Activated T-cell treated with anti-CD3 and anti-CD28 coated beads, Interleukin-2, amount 50 U/mL, for 72 hours (primary cell): ENCODE data around the gene CEP350. TPM values are rescaled to one million over a fixed set of nuclear protein-coding genes. Genes with fewer than 3 reads are reported as not detected.

Experiments
- ATAC-seq, 2 donors: fragments of 150-1000 bp; cut with Tn5 transposase; replicated peaks in 1 of 2; 2 replicates each; pipeline ENCODE4 v1.10.0; 2021; ENCODE audit warnings: moderate library complexity in 2 of 2, mild to moderate bottlenecking in 1 of 2
- DNase-seq, 2 donors: peaks; one replicate each; pipeline ENCODE4 v3.0.0; 2021 to 2022; ENCODE audit warnings: mixed read lengths in 1 of 2
- H3K27ac Mint-ChIP-seq: one replicate; pipeline ENCODE4 v1.8.0; 2022; ENCODE audit warnings: mild to moderate bottlenecking, moderate library complexity, mixed read lengths
- H3K27me3 Mint-ChIP-seq: one replicate; pipeline ENCODE4 v1.8.0; 2022; ENCODE audit warnings: low read depth, mixed read lengths
- H3K36me3 Mint-ChIP-seq, 2 donors: one replicate each; pipeline ENCODE4 v1.8.0; 2022; ENCODE audit warnings: mixed read lengths in 2 of 2, mild to moderate bottlenecking in 1 of 2; ENCODE audit not compliant: insufficient read depth in 2 of 2
- H3K4me1 Mint-ChIP-seq: one replicate; pipeline ENCODE4 v1.8.0; 2022; ENCODE audit warnings: low read depth, mixed read lengths
- H3K4me3 Mint-ChIP-seq, 2 donors: one replicate each; pipeline ENCODE4 v1.8.0; 2022; ENCODE audit warnings: mild to moderate bottlenecking in 2 of 2, mixed read lengths in 2 of 2, moderate library complexity in 2 of 2
- H3K9me3 Mint-ChIP-seq, 2 donors: one replicate each; pipeline ENCODE4 v1.8.0; 2022; ENCODE audit warnings: mixed read lengths in 2 of 2
- total RNA-seq, 2 donors: library from RNA; stranded (reverse); gene quantifications; one replicate each; pipeline ENCODE4 v1.2.3, GENCODE V29; 2022

CEP350 gene
- total RNA-seq, 2 donors from 2014 or later: 60.6 to 63.7 TPM

- no peak for ATAC-seq
- Mint-ChIP-seq H3K27me3 (no peaks in the 10 kb centered on the region), H3K27ac (no peak overlapping the region), H3K9me3 (no peaks in the 10 kb centered on the region), H3K4me1 (no peaks in the 10 kb centered on the region), H3K4me3 (no peak overlapping the region), H3K36me3 (peaks cover 2 to 25% of the 10 kb centered on the region in 2 donors)
- no peak for DNase-seq
Measured at GRCh38 chr1:180065408-180065807, 110.8 kb downstream of the CEP350 start.

GRCh38 chr1:180066150-180066549, 111.5 kb downstream of the CEP350 start:
- H3K4me3 Mint-ChIP-seq: no peak overlapping the region
- H3K36me3 Mint-ChIP-seq: peaks cover 2 to 30% of the 10 kb centered on the region in 2 donors
- no peak for DNase-seq
- H3K9me3 Mint-ChIP-seq: no peaks in the 10 kb centered on the region
- no peak overlapping the region for H3K27ac Mint-ChIP-seq
- no peaks in the 10 kb centered on the region for H3K4me1 Mint-ChIP-seq
- no peak for ATAC-seq
- no peaks in the 10 kb centered on the region for H3K27me3 Mint-ChIP-seq

GRCh38 chr1:180070286-180070685, 115.7 kb downstream of the CEP350 start:
- H3K27me3 Mint-ChIP-seq: no peaks in the 10 kb centered on the region
- no peaks in the 10 kb centered on the region for H3K9me3 Mint-ChIP-seq
- DNase-seq: no peak
- H3K4me3 Mint-ChIP-seq: no peak overlapping the region
- H3K27ac Mint-ChIP-seq: no peak overlapping the region
- ATAC-seq: no peak
- peaks cover 3 to 27% of the 10 kb centered on the region in 2 donors for H3K36me3 Mint-ChIP-seq
- no peaks in the 10 kb centered on the region for H3K4me1 Mint-ChIP-seq

GRCh38 chr1:180071759-180072158, 117.1 kb downstream of the CEP350 start:
- ATAC-seq (no peak), DNase-seq (no peak)
- H3K4me3 Mint-ChIP-seq: no peak overlapping the region
- H3K4me1 Mint-ChIP-seq: no peaks in the 10 kb centered on the region
- peaks cover 3 to 34% of the 10 kb centered on the region in 2 donors for H3K36me3 Mint-ChIP-seq
- H3K27me3 Mint-ChIP-seq: no peaks in the 10 kb centered on the region
- H3K9me3 Mint-ChIP-seq: no peaks in the 10 kb centered on the region
- no peak overlapping the region for H3K27ac Mint-ChIP-seq

- DNase-seq (no peak), ATAC-seq (peak; percentile 37 to 50)
- Mint-ChIP-seq H3K4me3 (no peak overlapping the region), H3K27me3 (no peaks in the 10 kb centered on the region), H3K4me1 (no peaks in the 10 kb centered on the region), H3K27ac (no peak overlapping the region), H3K36me3 (peaks cover 6 to 11% of the 10 kb centered on the region in 2 donors), H3K9me3 (no peaks in the 10 kb centered on the region)
Measured at GRCh38 chr1:180080439-180080838, 125.8 kb downstream of the CEP350 start.

GRCh38 chr1:180081474-180081873, 126.9 kb downstream of the CEP350 start:
- DNase-seq (no peak), ATAC-seq (no peak)
- H3K36me3 Mint-ChIP-seq: peaks cover 6 to 7% of the 10 kb centered on the region in 2 donors
- no peak overlapping the region for H3K27ac Mint-ChIP-seq
- H3K9me3 Mint-ChIP-seq: no peaks in the 10 kb centered on the region
- H3K4me1 Mint-ChIP-seq: no peaks in the 10 kb centered on the region
- no peak overlapping the region for H3K4me3 Mint-ChIP-seq
- H3K27me3 Mint-ChIP-seq: no peaks in the 10 kb centered on the region

GRCh38 chr1:180083164-180083563, 128.6 kb downstream of the CEP350 start:
- Mint-ChIP-seq H3K9me3 (no peaks in the 10 kb centered on the region), H3K27me3 (no peaks in the 10 kb centered on the region), H3K27ac (peak overlapping the region; percentile 87), H3K36me3 (peaks cover 4 to 6% of the 10 kb centered on the region in 2 donors), H3K4me1 (no peaks in the 10 kb centered on the region), H3K4me3 (no peak overlapping the region)
- ATAC-seq (no peak), DNase-seq (no peak)

GRCh38 chr1:180084867-180085266, 130.3 kb downstream of the CEP350 start:
- ATAC-seq: no peak
- no peaks in the 10 kb centered on the region for H3K27me3 Mint-ChIP-seq
- no peaks in the 10 kb centered on the region for H3K4me1 Mint-ChIP-seq
- no peaks in the 10 kb centered on the region for H3K9me3 Mint-ChIP-seq
- H3K36me3 Mint-ChIP-seq: peaks cover 7 to 9% of the 10 kb centered on the region in 2 donors
- DNase-seq: no peak
- H3K4me3 Mint-ChIP-seq: no peak overlapping the region
- H3K27ac Mint-ChIP-seq: no peak overlapping the region

GRCh38 chr1:180085331-180085730, 130.7 kb downstream of the CEP350 start:
- peak in 1 of 2 donors; percentile 58 for ATAC-seq
- Mint-ChIP-seq H3K36me3 (peaks cover 7 to 9% of the 10 kb centered on the region in 2 donors), H3K27ac (peak overlapping the region; percentile 5), H3K4me1 (no peaks in the 10 kb centered on the region), H3K4me3 (no peak overlapping the region), H3K9me3 (no peaks in the 10 kb centered on the region), H3K27me3 (no peaks in the 10 kb centered on the region)
- no peak for DNase-seq

- peak overlapping the region; percentile 17 for H3K27ac Mint-ChIP-seq
- no peak for DNase-seq
- no peak overlapping the region for H3K4me3 Mint-ChIP-seq
Measured at GRCh38 chr1:180092931-180093650, 138.5 kb downstream of the CEP350 start.

GRCh38 chr1:180094705-180095295, 140.2 kb downstream of the CEP350 start:
- H3K4me3 Mint-ChIP-seq: no peak overlapping the region
- no peaks in the 10 kb centered on the region for H3K9me3 Mint-ChIP-seq
- no peak for ATAC-seq
- H3K4me1 Mint-ChIP-seq: peaks cover 6% of the 10 kb centered on the region
- DNase-seq: no peak
- no peaks in the 10 kb centered on the region for H3K27me3 Mint-ChIP-seq
- H3K27ac Mint-ChIP-seq: no peak overlapping the region
- peaks cover 6 to 23% of the 10 kb centered on the region in 2 donors for H3K36me3 Mint-ChIP-seq

More at GRCh38 chr1:180092931-180093650, 138.5 kb downstream of the CEP350 start:
- no peaks in the 10 kb centered on the region for H3K27me3 Mint-ChIP-seq
- peaks cover 9 to 23% of the 10 kb centered on the region in 2 donors for H3K36me3 Mint-ChIP-seq
- no peaks in the 10 kb centered on the region for H3K9me3 Mint-ChIP-seq
- H3K4me1 Mint-ChIP-seq: peaks cover 6% of the 10 kb centered on the region
- no peak for ATAC-seq

GRCh38 chr1:180096584-180097325, 142.1 kb downstream of the CEP350 start:
- Mint-ChIP-seq H3K4me1 (peaks cover 6% of the 10 kb centered on the region), H3K27ac (no peak overlapping the region), H3K27me3 (no peaks in the 10 kb centered on the region), H3K4me3 (no peak overlapping the region), H3K36me3 (peaks cover 6 to 23% of the 10 kb centered on the region in 2 donors), H3K9me3 (no peaks in the 10 kb centered on the region)
- DNase-seq (no peak), ATAC-seq (no peak)

- Mint-ChIP-seq H3K4me1 (peaks cover 6% of the 10 kb centered on the region), H3K27ac (no peak overlapping the region), H3K27me3 (no peaks in the 10 kb centered on the region), H3K36me3 (peaks cover 6 to 23% of the 10 kb centered on the region in 2 donors), H3K4me3 (no peak overlapping the region), H3K9me3 (no peaks in the 10 kb centered on the region)
- DNase-seq (no peak), ATAC-seq (no peak)
Measured at GRCh38 chr1:180097326-180097605, 142.7 kb downstream of the CEP350 start.
